ENCODE results near the gene TTBK2.

Gene TTBK2

DNA sequence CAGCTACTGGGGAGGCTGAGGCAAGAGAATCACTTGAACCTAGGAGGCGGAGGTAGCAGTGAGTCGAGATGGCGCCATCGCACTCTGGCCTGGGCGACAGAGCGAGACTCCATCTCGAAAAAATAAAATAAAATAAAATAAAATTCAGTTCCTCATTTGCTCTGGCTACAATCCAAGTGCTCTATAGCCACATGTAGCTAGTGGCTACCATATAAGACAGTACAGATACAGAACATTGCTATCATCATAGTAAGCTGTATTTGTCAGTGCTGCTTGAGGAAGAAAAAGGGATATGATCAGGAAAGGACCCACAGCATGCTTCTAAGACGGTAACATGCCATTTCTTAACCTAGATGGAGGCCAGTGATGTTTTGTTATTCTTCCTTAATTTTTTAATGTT lies 95.0 kb downstream of the TTBK2 start:
- Histone ChIP-seq H3K27ac (no peak overlapping the region), H3K79me2 (no peaks in the 10 kb centered on the region), H3K9ac (no peak overlapping the region), H3K4me1 (no peaks in the 10 kb centered on the region), H3K9me3 (ENCODE audit: control insufficient read depth, low read length) (no peaks in the 10 kb centered on the region), H3K4me2 (ENCODE audit: low read length) (no peak overlapping the region), H3K27me3 (ENCODE audit: control insufficient read depth, insufficient read depth, low read length) (no peaks in the 10 kb centered on the region), H2AFZ (no peak overlapping the region), H3K36me3 (ENCODE audit: control insufficient read depth, insufficient read depth, low read length) (no peaks in the 10 kb centered on the region), H3K4me3 (ENCODE audit: low read depth, low read length) (no peak overlapping the region)
- TF ChIP-seq, protein P1, sequence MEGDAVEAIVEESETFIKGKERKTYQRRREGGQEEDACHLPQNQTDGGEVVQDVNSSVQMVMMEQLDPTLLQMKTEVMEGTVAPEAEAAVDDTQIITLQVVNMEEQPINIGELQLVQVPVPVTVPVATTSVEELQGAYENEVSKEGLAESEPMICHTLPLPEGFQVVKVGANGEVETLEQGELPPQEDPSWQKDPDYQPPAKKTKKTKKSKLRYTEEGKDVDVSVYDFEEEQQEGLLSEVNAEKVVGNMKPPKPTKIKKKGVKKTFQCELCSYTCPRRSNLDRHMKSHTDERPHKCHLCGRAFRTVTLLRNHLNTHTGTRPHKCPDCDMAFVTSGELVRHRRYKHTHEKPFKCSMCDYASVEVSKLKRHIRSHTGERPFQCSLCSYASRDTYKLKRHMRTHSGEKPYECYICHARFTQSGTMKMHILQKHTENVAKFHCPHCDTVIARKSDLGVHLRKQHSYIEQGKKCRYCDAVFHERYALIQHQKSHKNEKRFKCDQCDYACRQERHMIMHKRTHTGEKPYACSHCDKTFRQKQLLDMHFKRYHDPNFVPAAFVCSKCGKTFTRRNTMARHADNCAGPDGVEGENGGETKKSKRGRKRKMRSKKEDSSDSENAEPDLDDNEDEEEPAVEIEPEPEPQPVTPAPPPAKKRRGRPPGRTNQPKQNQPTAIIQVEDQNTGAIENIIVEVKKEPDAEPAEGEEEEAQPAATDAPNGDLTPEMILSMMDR (IDR thresholded peaks at IDR 0.05), result no peak

DNA sequence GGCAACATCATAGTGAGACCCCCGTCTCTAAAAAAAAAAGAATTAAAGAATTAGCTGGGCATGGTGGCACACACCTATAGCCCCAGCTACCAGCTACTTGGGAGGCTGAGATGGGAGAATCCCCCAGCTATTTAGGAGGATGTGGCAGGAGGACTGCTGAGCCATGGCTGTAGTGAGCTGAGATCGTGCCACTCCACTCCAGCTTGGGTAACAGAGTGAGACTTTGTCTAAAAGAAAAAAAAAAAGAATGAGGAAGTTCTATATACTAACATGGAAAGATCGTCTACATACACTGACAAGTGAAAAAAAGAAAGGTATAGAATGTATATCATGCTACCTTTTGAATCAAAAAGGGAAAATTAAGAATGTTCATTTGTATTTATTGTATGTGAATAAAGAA lies 99.8 kb downstream of the TTBK2 start:
- no peaks in the 10 kb centered on the region for H3K4me1 ChIP-seq
- no peaks in the 10 kb centered on the region for H3K79me2 ChIP-seq
- H3K36me3 ChIP-seq (ENCODE audit: control insufficient read depth, insufficient read depth, low read length), result no peaks in the 10 kb centered on the region
- no peaks in the 10 kb centered on the region for H3K9me3 ChIP-seq (ENCODE audit: control insufficient read depth, low read length)
- no peak overlapping the region for H3K4me3 ChIP-seq (ENCODE audit: low read depth, low read length)
- H3K27me3 ChIP-seq (ENCODE audit: control insufficient read depth, insufficient read depth, low read length), result no peaks in the 10 kb centered on the region
- no peak overlapping the region for H3K9ac ChIP-seq
- H2AFZ ChIP-seq, result no peak overlapping the region
- no peak overlapping the region for H3K4me2 ChIP-seq (ENCODE audit: low read length)
- H3K27ac ChIP-seq, result no peak overlapping the region
- TF ChIP-seq, protein P1 (IDR thresholded peaks at IDR 0.05), result no peak

DNA sequence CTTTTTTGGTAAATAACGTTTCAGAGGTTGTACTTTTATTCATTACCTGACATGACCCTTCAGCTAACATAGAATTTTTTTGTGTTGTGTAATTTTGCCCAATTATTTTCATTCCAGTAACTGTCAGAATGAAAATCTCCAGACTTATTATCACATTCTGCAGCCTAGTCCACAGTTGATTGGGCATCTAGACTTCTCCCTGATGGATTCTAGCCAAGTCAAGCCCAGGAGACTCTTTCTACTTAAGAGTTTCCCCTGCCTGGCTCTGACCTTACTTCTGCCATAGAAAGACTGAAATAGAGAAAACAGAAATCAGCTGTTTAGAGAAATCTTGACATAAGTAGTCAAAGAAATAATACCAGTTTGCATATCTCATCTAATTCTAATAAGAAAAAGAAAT lies 100.8 kb downstream of the TTBK2 start:
- no peak overlapping the region for H3K4me3 ChIP-seq (ENCODE audit: low read depth, low read length)
- H2AFZ ChIP-seq, result no peak overlapping the region
- no peaks in the 10 kb centered on the region for H3K9me3 ChIP-seq (ENCODE audit: control insufficient read depth, low read length)
- no peaks in the 10 kb centered on the region for H3K4me1 ChIP-seq
- TF ChIP-seq, protein P1 (IDR thresholded peaks at IDR 0.05), result no peak
- no peaks in the 10 kb centered on the region for H3K79me2 ChIP-seq
- H3K27ac ChIP-seq, result no peak overlapping the region
- no peak overlapping the region for H3K9ac ChIP-seq
- no peak overlapping the region for H3K4me2 ChIP-seq (ENCODE audit: low read length)
- H3K27me3 ChIP-seq (ENCODE audit: control insufficient read depth, insufficient read depth, low read length), result no peaks in the 10 kb centered on the region
- no peaks in the 10 kb centered on the region for H3K36me3 ChIP-seq (ENCODE audit: control insufficient read depth, insufficient read depth, low read length)

DNA sequence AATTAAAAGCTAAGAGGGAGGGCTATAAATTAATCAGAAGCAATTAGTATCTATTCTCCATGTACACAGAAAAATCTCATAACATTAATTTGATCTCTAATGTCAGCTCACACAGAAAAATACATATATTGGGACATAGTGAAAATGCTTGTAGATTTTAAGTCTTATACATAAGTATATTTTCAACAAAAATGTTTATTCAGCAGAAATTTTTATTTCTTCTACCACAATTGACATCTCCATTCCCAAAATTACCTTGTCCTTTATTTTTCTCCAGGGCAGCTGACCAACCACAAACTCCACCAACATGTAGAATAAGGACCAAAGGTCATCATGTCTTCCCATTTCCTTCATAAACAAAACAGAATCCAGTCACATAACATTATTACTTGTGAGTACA lies 109.1 kb downstream of the TTBK2 start:
- Histone ChIP-seq H3K79me2 (no peaks in the 10 kb centered on the region), H3K4me1 (no peaks in the 10 kb centered on the region), H2AFZ (no peak overlapping the region), H3K36me3 (ENCODE audit: control insufficient read depth, insufficient read depth, low read length) (no peaks in the 10 kb centered on the region), H3K9me3 (ENCODE audit: control insufficient read depth, low read length) (no peaks in the 10 kb centered on the region), H3K4me3 (ENCODE audit: low read depth, low read length) (no peak overlapping the region), H3K27me3 (ENCODE audit: control insufficient read depth, insufficient read depth, low read length) (no peaks in the 10 kb centered on the region), H3K9ac (no peak overlapping the region), H3K4me2 (ENCODE audit: low read length) (no peak overlapping the region), H3K27ac (no peak overlapping the region)
- TF ChIP-seq, protein P1 (IDR thresholded peaks at IDR 0.05), result no peak

DNA sequence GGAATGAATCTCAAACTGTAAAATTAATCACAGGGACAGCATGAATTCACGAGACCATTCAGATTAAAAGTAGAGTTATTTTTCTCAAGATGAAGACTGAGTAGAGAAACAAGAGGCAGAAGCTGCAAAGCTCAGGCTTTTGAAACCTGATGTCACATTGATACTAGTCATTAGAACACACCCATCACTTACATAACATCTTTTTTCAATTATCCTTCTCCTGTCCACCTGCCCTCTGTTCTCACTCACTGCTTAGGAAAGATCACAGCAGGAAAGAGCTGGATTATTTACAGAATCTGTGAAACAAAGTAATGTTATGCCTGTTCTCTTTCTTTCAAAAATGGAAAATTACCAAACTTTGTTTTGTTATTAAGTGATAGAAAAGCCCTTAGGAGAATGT lies 111.7 kb downstream of the TTBK2 start:
- no peak overlapping the region for H3K9ac ChIP-seq
- no peaks in the 10 kb centered on the region for H3K9me3 ChIP-seq (ENCODE audit: control insufficient read depth, low read length)
- H3K36me3 ChIP-seq (ENCODE audit: control insufficient read depth, insufficient read depth, low read length), result no peaks in the 10 kb centered on the region
- no peaks in the 10 kb centered on the region for H3K27me3 ChIP-seq (ENCODE audit: control insufficient read depth, insufficient read depth, low read length)
- no peak overlapping the region for H3K4me3 ChIP-seq (ENCODE audit: low read depth, low read length)
- H3K27ac ChIP-seq, result no peak overlapping the region
- H3K4me1 ChIP-seq, result no peaks in the 10 kb centered on the region
- no peak overlapping the region for H3K4me2 ChIP-seq (ENCODE audit: low read length)
- TF ChIP-seq, protein P1 (IDR thresholded peaks at IDR 0.05), result no peak
- H3K79me2 ChIP-seq, result no peaks in the 10 kb centered on the region
- no peak overlapping the region for H2AFZ ChIP-seq
